Mesendoderm (in vitro differentiated cells): ENCODE results near the gene MYO10.
A peak's percentile ranks its signal among the peaks of the same experiment; 100 is the strongest.

Source experiments
- DNase-seq: peaks from one replicate; pipeline ENCODE4 v3.0.0; 2013
- H2AK5ac ChIP-seq: 2 replicates; pipeline ENCODE4 v1.6.1; 2013; ENCODE audit warnings: low read length, inconsistent platforms
- H2BK120ac ChIP-seq: 2 replicates; pipeline ENCODE4 v1.6.1; 2013; ENCODE audit warnings: low read depth, mild to moderate bottlenecking, low read length, moderate library complexity, mixed read lengths
- H2BK15ac ChIP-seq: replicated peaks from 2 replicates; pipeline ENCODE4 v1.6.1; 2013; ENCODE audit warnings: low read depth, mild to moderate bottlenecking, moderate library complexity
- H2BK5ac ChIP-seq: 2 replicates; pipeline ENCODE4 v1.6.1; 2013; ENCODE audit warnings: low read length, inconsistent platforms
- H3K18ac ChIP-seq: 2 replicates; pipeline ENCODE4 v1.6.1; 2013; ENCODE audit warnings: mild to moderate bottlenecking, low read length, mixed read lengths
- H3K23ac ChIP-seq: one replicate; pipeline ENCODE4 v1.6.1; 2013; ENCODE audit warnings: low read length
- H3K27ac ChIP-seq: 2 replicates; pipeline ENCODE4 v1.5.1; 2013; ENCODE audit warnings: low read depth, mild to moderate bottlenecking, inconsistent platforms, low read length, moderate library complexity
- H3K27me3 ChIP-seq: 2 replicates; pipeline ENCODE4 v1.6.1; 2013; ENCODE audit warnings: low read length, control low read depth, mild to moderate bottlenecking, inconsistent platforms; ENCODE audit not compliant: insufficient read depth, poor library complexity
- H3K36me3 ChIP-seq: 2 replicates; pipeline ENCODE4 v1.6.1; 2013; ENCODE audit warnings: low read length, inconsistent platforms; ENCODE audit not compliant: control insufficient read depth, insufficient read depth
- H3K4ac ChIP-seq: one replicate; pipeline ENCODE4 v1.6.1; 2013; ENCODE audit warnings: low read depth, mild to moderate bottlenecking, low read length, moderate library complexity
- H3K4me1 ChIP-seq: 2 replicates; pipeline ENCODE4 v1.6.1; 2013; ENCODE audit warnings: low read depth, low read length, inconsistent platforms; ENCODE audit not compliant: control insufficient read depth
- H3K4me2 ChIP-seq: 2 replicates; pipeline ENCODE4 v1.6.1; 2013; ENCODE audit warnings: low read length
- H3K4me3 ChIP-seq: 2 replicates; pipeline ENCODE4 v1.5.1; 2013; ENCODE audit warnings: mild to moderate bottlenecking, low read length
- H3K56ac ChIP-seq: one replicate; pipeline ENCODE4 v1.6.1; 2013; ENCODE audit warnings: low read length
- H3K79me1 ChIP-seq: 2 replicates; pipeline ENCODE4 v1.6.1; 2013; ENCODE audit warnings: low read length, inconsistent platforms
- H3K79me2 ChIP-seq: 2 replicates; pipeline ENCODE4 v1.6.1; 2013; ENCODE audit warnings: mild to moderate bottlenecking, low read length; ENCODE audit not compliant: control insufficient read depth, insufficient read depth
- H3K9ac ChIP-seq: 2 replicates; pipeline ENCODE4 v1.6.1; 2013; ENCODE audit warnings: low read length, inconsistent platforms
- H4K5ac ChIP-seq: one replicate; pipeline ENCODE4 v1.6.1; 2013; ENCODE audit warnings: low read length
- H4K8ac ChIP-seq: one replicate; pipeline ENCODE4 v1.6.1; 2013; ENCODE audit warnings: low read depth, mild to moderate bottlenecking, control low read depth, low read length, moderate library complexity
- WGBS: extraction: QIAGEN DNeasy Blood & Tissue Kit; methylation state at CpG from one replicate; pipeline ENCODE4 v1.1.7; 2013; ENCODE audit warnings: low lambda C conversion rate, missing lambda C conversion rate; ENCODE audit not compliant: insufficient coverage; ENCODE audit errors: extremely low coverage; 5-methylcytosine and 5-hydroxymethylcytosine counted together

The MYO10 gene

GRCh38 chr5:16695779-16696178 is 240.3 kb downstream of the MYO10 start:
- H3K23ac ChIP-seq, result no peak overlapping the region
- no peak overlapping the region for H4K8ac ChIP-seq
- no peaks in the 10 kb centered on the region for H3K4me1 ChIP-seq
- no peak overlapping the region for H4K5ac ChIP-seq
- no peak overlapping the region for H3K18ac ChIP-seq
- no peaks in the 10 kb centered on the region for H3K27me3 ChIP-seq
- no peak overlapping the region for H3K27ac ChIP-seq
- H2BK120ac ChIP-seq, result no peak overlapping the region
- H3K4me3 ChIP-seq, result no peak overlapping the region
- no peak overlapping the region for H2BK5ac ChIP-seq
- no peak overlapping the region for H2BK15ac ChIP-seq
- no peak overlapping the region for H3K4ac ChIP-seq
- H2AK5ac ChIP-seq, result no peak overlapping the region
- H3K79me2 ChIP-seq, result no peaks in the 10 kb centered on the region
- no peak overlapping the region for H3K9ac ChIP-seq
- H3K4me2 ChIP-seq, result no peak overlapping the region
- no CpG with 5 or more reads among the region's 4 CpGs for WGBS
- peaks cover 2% of the 10 kb centered on the region for H3K36me3 ChIP-seq
- no peak overlapping the region for H3K56ac ChIP-seq
- H3K79me1 ChIP-seq, result no peaks in the 10 kb centered on the region
- no peak for DNase-seq

- Histone ChIP-seq H3K18ac (no peak overlapping the region), H3K23ac (no peak overlapping the region), H3K56ac (no peak overlapping the region), H3K4me1 (no peaks in the 10 kb centered on the region), H2BK5ac (no peak overlapping the region), H3K79me1 (peaks cover 2% of the 10 kb centered on the region), H2BK15ac (no peak overlapping the region), H4K8ac (no peak overlapping the region), H4K5ac (no peak overlapping the region), H3K9ac (no peak overlapping the region), H3K4me3 (no peak overlapping the region), H3K79me2 (no peaks in the 10 kb centered on the region), H2BK120ac (no peak overlapping the region), H3K4ac (no peak overlapping the region), H3K27ac (no peak overlapping the region), H3K36me3 (peaks cover 4% of the 10 kb centered on the region), H3K27me3 (no peaks in the 10 kb centered on the region), H2AK5ac (no peak overlapping the region), H3K4me2 (no peak overlapping the region)
- no peak for DNase-seq
- WGBS, result no CpG with 5 or more reads among the region's 2 CpGs
Observed at GRCh38 chr5:16693879-16694278, 242.2 kb downstream of the MYO10 start.

DNA sequence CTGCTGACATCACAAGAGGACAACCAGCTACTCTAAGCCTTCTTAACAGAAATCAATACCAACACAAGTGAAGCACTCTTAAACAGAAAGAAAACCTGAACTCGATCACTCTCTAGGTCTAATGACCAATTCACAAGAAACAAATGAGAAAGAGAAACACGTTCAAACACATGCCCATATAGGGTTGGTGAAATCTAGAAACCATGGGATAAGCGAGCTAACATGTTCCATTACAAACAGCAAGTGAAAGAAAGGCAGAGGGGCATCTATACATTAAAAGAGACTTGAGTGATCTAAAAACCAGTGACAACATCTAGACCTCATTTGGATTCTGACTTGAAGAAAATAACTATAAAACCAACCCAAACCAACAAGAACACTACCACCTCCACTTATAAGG is 244.4 kb downstream of the MYO10 start:
- DNase-seq, result no peak
- Histone ChIP-seq H3K56ac (no peak overlapping the region), H2BK120ac (no peak overlapping the region), H3K4me3 (no peak overlapping the region), H3K79me1 (peaks cover 2% of the 10 kb centered on the region), H2BK5ac (no peak overlapping the region), H3K27me3 (no peaks in the 10 kb centered on the region), H3K4ac (no peak overlapping the region), H3K27ac (no peak overlapping the region), H3K36me3 (peaks cover 4% of the 10 kb centered on the region), H2BK15ac (no peak overlapping the region), H3K79me2 (no peaks in the 10 kb centered on the region), H3K18ac (no peak overlapping the region), H3K4me2 (no peak overlapping the region), H3K9ac (no peak overlapping the region), H3K23ac (no peak overlapping the region), H4K8ac (no peak overlapping the region), H3K4me1 (no peaks in the 10 kb centered on the region), H4K5ac (no peak overlapping the region), H2AK5ac (no peak overlapping the region)
- no CpG with 5 or more reads among the region's 3 CpGs for WGBS

DNA sequence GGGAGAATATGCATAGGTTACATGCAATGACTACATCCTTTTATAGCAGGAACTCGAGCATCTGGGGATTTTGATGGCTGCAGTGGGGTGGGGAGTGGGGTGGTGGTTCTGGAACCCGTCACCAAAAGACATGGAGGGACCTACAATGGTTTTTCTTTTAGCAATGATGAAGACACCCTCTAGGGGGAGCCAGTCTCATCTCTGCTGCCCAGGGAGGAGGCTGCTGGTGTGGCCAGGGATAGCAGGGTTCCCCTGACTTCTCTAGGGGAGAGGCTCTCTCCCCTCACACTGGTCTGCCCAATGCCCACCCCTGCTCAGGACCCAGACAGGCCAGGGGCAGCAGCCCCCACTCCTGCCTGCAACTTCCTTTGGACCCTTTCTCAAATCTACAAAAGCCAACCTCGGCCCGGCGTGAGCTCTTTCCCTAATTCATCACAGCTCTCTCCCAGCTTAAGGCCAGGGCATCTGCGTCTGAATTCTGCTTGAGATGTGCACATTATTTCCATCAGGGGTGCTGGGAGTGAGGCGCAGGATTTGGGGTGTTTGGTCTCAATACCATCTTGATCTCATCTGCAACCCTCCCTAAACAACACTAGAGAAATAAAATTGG is 245.7 kb downstream of the MYO10 start:
- Histone ChIP-seq H3K4ac (no peak overlapping the region), H4K8ac (no peak overlapping the region), H3K27ac (no peak overlapping the region), H3K23ac (no peak overlapping the region), H2BK5ac (no peak overlapping the region), H3K79me1 (peaks cover 2% of the 10 kb centered on the region), H2BK120ac (no peak overlapping the region), H3K79me2 (no peaks in the 10 kb centered on the region), H3K56ac (no peak overlapping the region), H3K4me2 (no peak overlapping the region), H3K4me1 (no peaks in the 10 kb centered on the region), H3K4me3 (no peak overlapping the region), H3K9ac (no peak overlapping the region), H4K5ac (no peak overlapping the region), H3K36me3 (peaks cover 4% of the 10 kb centered on the region), H3K18ac (no peak overlapping the region), H3K27me3 (no peaks in the 10 kb centered on the region), H2BK15ac (no peak overlapping the region), H2AK5ac (no peak overlapping the region)
- WGBS, result no CpG with 5 or more reads among the region's 7 CpGs
- DNase-seq, result peak; percentile 79

GRCh38 chr5:16687898-16688297 is 248.2 kb downstream of the MYO10 start:
- no peak overlapping the region for H3K56ac ChIP-seq
- H3K27me3 ChIP-seq, result no peaks in the 10 kb centered on the region
- peaks cover 2% of the 10 kb centered on the region for H3K79me1 ChIP-seq
- no peak overlapping the region for H3K23ac ChIP-seq
- H3K4me3 ChIP-seq, result no peak overlapping the region
- H2AK5ac ChIP-seq, result no peak overlapping the region
- H2BK15ac ChIP-seq, result no peak overlapping the region
- H3K27ac ChIP-seq, result no peak overlapping the region
- H3K9ac ChIP-seq, result no peak overlapping the region
- H3K18ac ChIP-seq, result no peak overlapping the region
- WGBS, result no CpG with 5 or more reads among the region's 2 CpGs
- H2BK5ac ChIP-seq, result no peak overlapping the region
- H3K79me2 ChIP-seq, result no peaks in the 10 kb centered on the region
- no peak overlapping the region for H3K4ac ChIP-seq
- DNase-seq, result no peak
- H2BK120ac ChIP-seq, result no peak overlapping the region
- H4K8ac ChIP-seq, result no peak overlapping the region
- no peak overlapping the region for H4K5ac ChIP-seq
- no peak overlapping the region for H3K4me2 ChIP-seq
- no peaks in the 10 kb centered on the region for H3K4me1 ChIP-seq
- peaks cover 6% of the 10 kb centered on the region for H3K36me3 ChIP-seq

DNA sequence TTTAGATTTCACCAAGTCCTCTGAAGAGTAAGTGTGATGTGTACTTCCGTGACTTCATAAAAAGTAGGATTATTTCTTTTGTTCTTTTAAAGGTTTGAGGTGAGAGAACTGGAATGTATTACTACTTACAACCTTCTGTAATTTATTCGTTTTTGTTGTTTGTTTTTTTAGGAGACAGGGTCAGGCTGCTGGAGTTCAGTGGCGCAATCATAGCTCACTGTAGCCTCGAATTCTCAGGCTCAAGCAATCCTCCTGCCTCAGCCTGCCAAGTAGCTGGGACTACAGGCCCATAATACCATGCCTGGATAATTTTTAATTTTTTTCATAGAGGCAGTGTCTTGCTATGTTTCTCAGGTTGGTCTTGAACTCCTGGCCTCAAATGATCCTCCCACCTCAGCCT is 251.0 kb downstream of the MYO10 start:
- Histone ChIP-seq H3K79me1 (peaks cover 2% of the 10 kb centered on the region), H3K4me3 (no peak overlapping the region), H3K36me3 (peaks cover 6% of the 10 kb centered on the region), H2BK15ac (no peak overlapping the region), H2BK120ac (no peak overlapping the region), H2BK5ac (no peak overlapping the region), H3K4ac (no peak overlapping the region), H3K4me1 (no peaks in the 10 kb centered on the region), H3K4me2 (no peak overlapping the region), H3K56ac (no peak overlapping the region), H3K9ac (no peak overlapping the region), H3K23ac (no peak overlapping the region), H3K27ac (no peak overlapping the region), H4K8ac (no peak overlapping the region), H4K5ac (no peak overlapping the region), H3K27me3 (no peaks in the 10 kb centered on the region), H3K79me2 (no peaks in the 10 kb centered on the region), H2AK5ac (no peak overlapping the region), H3K18ac (no peak overlapping the region)
- WGBS, result no CpG with 5 or more reads among the region's 4 CpGs
- DNase-seq, result no peak
